Small intestine (tissue), 7 donors: ENCODE results near the gene MUSTN1. TPM values are rescaled to one million over a fixed set of nuclear protein-coding genes. Genes with fewer than 3 reads are reported as not detected.

Source experiments
- DNase-seq, 2 donors: peaks; one replicate each; pipeline versions ENCODE4 v3.0.0 to v3.0.0-alpha.2; 2013
- FAIRE-seq: peaks from 2 replicates; lab custom pipeline; 2012; peaks lifted over from hg19 to GRCh38; lab: Jason Lieb, UNC
- H3K27ac ChIP-seq, 3 donors: one replicate each; pipeline ENCODE4 v1.5.1; 2013; ENCODE audit warnings: low read length in 2 of 3, mild to moderate bottlenecking in 2 of 3, control low read depth in 1 of 3, inconsistent platforms in 1 of 3, low read depth in 1 of 3, moderate library complexity in 1 of 3
- H3K27me3 ChIP-seq, 3 donors: one replicate each; pipeline ENCODE4 v1.6.1; 2013; ENCODE audit warnings: low read length in 3 of 3, inconsistent platforms in 1 of 3; ENCODE audit not compliant: control insufficient read depth in 3 of 3, insufficient read depth in 3 of 3
- H3K36me3 ChIP-seq, 3 donors: one replicate each; pipeline ENCODE4 v1.6.1; 2013; ENCODE audit warnings: low read length in 3 of 3, inconsistent platforms in 1 of 3, low read depth in 1 of 3, mild to moderate bottlenecking in 1 of 3, moderate library complexity in 1 of 3; ENCODE audit not compliant: control insufficient read depth in 3 of 3, insufficient read depth in 2 of 3
- H3K4me1 ChIP-seq, 3 donors: one replicate each; pipeline ENCODE4 v1.6.1; 2013; ENCODE audit warnings: low read length in 2 of 3, inconsistent platforms in 1 of 3, low read depth in 1 of 3, mild to moderate bottlenecking in 1 of 3, moderate library complexity in 1 of 3; ENCODE audit not compliant: control insufficient read depth in 3 of 3, insufficient read depth in 2 of 3
- H3K4me3 ChIP-seq, 3 donors: one replicate each; pipeline ENCODE4 v1.5.1; 2013; ENCODE audit warnings: low read length in 3 of 3, control low read depth in 1 of 3, inconsistent platforms in 1 of 3, low read depth in 1 of 3, mild to moderate bottlenecking in 1 of 3, moderate library complexity in 1 of 3
- H3K9me3 ChIP-seq, 2 donors: one replicate each; pipeline ENCODE4 v1.6.1; 2013; ENCODE audit warnings: low read depth in 1 of 2, low read length in 1 of 2; ENCODE audit not compliant: control insufficient read depth in 2 of 2, insufficient read depth in 1 of 2
- WGBS, 3 donors: extraction: QIAGEN DNeasy Blood & Tissue Kit; methylation state at CpG; one replicate each; pipeline ENCODE4 v1.1.7; 2013; 5-methylcytosine and 5-hydroxymethylcytosine counted together
- polyA plus RNA-seq, 4 donors: library from polyadenylated mRNA; stranded (reverse) in 3 of 4; unstranded in 1 of 4; fragments of 200-250 nt in 3 of 4; fragments of 120-200 nt in 1 of 4; gene quantifications; one replicate each; pipeline versions ENCODE4 v1.2.1 to v1.2.3, GENCODE V29; 2013
- donor health status: healthy with polysubstance abuse.
- donor health status: control.
- donor health status: control.
- donor health status: Bipolar disorder and iron deficiency.
- donor health status: healthy.

Gene MUSTN1
- polyA plus RNA-seq, 4 donors, result 3.4 to 32.3 (median 7.4) TPM

DNA sequence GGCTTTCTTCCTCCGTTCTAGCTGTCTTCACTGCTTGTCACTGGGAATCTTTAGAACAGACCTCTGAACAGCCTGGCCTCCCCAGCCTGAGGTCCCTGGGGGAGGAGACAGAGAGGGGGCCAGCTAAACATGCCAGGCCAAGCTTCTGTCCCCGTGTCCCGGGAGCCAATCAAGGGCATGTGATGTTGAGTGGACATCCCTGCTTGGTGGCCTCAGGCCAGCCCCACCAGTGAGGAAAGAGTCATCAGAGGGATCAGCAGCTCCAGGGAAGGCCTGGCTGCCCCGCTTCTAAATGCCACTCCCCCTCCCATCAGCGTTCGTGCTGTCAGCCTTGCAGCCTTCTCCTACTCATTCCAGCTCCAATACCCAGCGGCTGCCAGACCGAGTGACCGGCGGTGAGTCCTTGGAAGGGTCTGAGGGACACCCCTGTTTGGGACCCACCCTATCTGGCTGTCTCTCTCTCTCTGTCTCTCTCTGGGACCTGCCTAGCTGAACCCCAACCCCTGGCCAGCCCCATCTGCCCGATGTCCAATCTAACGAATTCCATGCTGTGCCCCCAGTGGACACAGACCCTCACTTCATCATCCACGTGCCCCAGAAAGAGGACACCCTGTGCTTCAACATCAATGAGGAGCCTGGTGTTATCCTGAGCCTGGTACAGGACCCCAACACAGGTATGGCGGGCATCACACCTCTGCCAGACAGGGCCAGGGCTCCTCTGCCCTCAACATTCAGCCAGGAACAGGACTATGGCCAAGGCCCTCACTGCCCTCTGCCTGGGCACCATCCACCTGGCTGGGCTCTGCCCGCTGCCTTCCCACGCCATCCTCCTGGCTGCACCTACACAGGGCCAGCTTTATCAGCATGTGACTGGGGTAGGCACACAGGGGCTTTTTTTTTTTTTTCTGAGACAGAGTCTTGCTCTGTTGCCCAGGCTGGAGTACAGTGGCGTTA, 46.9 kb downstream of the MUSTN1 start:
- FAIRE-seq (no peak), DNase-seq (no peak)
- Histone ChIP-seq H3K4me1 (peaks cover 0 to 9% (median 0%) of the 10 kb centered on the region in 3 donors), H3K9me3 (no peaks in the 10 kb centered on the region), H3K27ac (no peak overlapping the region), H3K4me3 (no peak overlapping the region), H3K27me3 (no peaks in the 10 kb centered on the region), H3K36me3 (no peaks in the 10 kb centered on the region)
- 68 to 78% (median 77%) methylated on average over 16 to 17 of the region's 17 CpGs for WGBS, 3 donors

DNA sequence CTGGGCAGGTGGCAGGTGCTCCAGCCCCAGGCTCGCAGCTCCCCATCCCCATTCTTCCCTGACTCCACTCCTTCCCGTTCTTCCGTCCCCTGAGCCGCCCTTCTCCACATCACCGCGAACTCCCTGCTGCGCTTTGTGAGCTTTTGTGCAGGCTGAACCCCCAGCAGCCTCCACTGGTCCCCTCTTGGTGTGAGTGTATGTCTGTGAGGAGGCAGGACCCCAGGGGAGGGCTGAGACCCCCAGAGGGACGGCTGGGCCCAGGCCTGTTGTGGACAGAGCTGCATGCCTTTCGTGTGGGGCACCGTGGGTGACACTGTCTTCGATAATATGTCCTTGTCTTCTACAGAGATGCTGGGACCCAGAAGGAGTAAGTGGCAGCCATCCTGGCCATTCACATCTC, 47.6 kb downstream of the MUSTN1 start:
- 72 to 84% (median 81%) methylated on average over 11 of the region's 11 CpGs for WGBS, 3 donors
- Histone ChIP-seq H3K9me3 (no peaks in the 10 kb centered on the region), H3K36me3 (no peaks in the 10 kb centered on the region), H3K4me1 (peaks cover 0 to 5% (median 0%) of the 10 kb centered on the region in 3 donors), H3K27ac (no peak overlapping the region), H3K4me3 (no peak overlapping the region), H3K27me3 (peaks cover 0 to 2% (median 0%) of the 10 kb centered on the region in 3 donors)
- DNase-seq (no peak), FAIRE-seq (no peak)

DNA sequence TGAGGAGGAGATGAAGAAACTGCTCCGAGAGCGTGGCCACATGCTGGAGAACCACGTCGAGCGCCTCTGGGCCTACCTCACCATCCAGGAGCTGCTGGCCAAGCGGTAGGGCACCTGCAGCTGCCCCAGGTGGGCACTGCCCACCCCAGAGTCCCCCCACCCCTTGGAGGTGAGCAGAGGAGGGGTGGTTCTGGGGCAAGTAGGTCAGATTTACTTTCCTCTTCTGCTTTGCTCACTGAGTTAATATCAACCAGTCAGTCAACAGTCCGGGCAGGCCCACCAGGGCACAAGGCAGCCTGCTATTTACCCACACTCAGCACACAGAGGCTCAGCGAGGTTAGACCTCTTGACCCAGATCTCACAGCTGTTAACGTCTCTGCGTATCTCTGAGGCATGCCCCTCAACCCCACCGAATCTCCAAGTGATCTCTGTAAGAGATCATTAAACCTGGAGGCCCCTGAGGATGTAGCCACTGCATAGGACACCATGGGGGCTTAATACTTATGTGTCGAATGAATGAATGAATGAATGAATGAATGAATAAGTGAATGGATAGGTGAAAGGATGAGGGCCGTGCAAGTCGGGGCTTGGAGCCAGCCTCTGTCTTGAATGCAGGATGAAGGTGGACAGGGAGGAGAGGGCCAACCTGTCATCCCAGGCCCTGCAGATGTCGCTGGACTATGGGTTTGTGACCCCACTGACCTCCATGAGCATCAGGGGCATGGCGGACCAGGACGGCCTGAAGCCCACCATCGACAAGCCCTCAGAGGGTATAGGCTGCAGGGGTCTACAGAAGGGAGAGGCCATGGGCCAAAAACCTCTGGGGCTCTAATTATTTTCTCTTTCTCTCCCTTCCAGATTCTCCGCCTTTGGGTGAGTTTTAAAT, 48.2 kb downstream of the MUSTN1 start:
- Histone ChIP-seq H3K4me1 (no peaks in the 10 kb centered on the region), H3K27me3 (peaks cover 0 to 2% (median 0%) of the 10 kb centered on the region in 3 donors), H3K36me3 (no peaks in the 10 kb centered on the region), H3K27ac (no peak overlapping the region), H3K9me3 (no peaks in the 10 kb centered on the region), H3K4me3 (no peak overlapping the region)
- FAIRE-seq, result no peak
- DNase-seq, result no peak
- 78 to 87% (median 86%) methylated on average over 14 to 19 of the region's 19 CpGs for WGBS, 3 donors

DNA sequence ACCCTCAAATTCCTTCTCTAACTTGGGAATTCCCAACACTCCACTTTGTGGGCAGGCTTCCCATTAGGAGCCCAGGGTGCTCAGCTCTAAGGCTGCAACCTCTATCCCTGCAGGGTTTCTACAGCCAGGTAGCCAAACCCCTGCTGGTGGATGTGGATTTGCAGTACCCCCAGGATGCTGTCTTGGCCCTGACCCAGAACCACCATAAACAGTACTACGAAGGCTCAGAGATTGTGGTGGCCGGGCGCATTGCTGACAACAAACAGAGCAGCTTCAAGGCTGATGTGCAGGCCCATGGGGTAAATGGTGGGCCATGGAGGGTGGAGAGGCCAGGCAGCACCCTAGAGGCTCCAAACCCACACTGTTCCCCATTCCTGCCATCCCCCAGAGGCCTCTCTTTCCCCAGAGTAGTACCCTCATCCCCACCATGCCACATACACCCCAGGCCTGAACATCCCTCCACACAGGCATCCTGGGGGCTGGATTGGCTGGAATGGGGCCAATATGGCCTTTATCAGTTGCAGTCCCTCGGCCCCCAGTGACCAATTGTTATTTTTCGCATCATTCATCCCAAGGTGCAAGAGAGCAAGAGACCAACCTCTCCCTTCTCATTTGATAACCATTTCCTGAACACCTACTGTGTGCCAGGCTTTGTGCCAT, 49.8 kb downstream of the MUSTN1 start:
- no peaks in the 10 kb centered on the region for H3K4me1 ChIP-seq
- no peaks in the 10 kb centered on the region for H3K9me3 ChIP-seq
- WGBS, 3 donors, result 83 to 88% (median 87%) methylated on average over 5 of the region's 5 CpGs
- no peak overlapping the region for H3K27ac ChIP-seq
- H3K4me3 ChIP-seq, result no peak overlapping the region
- FAIRE-seq (no peak), DNase-seq (no peak)
- H3K27me3 ChIP-seq, result peaks cover 0 to 2% (median 0%) of the 10 kb centered on the region in 3 donors
- H3K36me3 ChIP-seq, result no peaks in the 10 kb centered on the region

DNA sequence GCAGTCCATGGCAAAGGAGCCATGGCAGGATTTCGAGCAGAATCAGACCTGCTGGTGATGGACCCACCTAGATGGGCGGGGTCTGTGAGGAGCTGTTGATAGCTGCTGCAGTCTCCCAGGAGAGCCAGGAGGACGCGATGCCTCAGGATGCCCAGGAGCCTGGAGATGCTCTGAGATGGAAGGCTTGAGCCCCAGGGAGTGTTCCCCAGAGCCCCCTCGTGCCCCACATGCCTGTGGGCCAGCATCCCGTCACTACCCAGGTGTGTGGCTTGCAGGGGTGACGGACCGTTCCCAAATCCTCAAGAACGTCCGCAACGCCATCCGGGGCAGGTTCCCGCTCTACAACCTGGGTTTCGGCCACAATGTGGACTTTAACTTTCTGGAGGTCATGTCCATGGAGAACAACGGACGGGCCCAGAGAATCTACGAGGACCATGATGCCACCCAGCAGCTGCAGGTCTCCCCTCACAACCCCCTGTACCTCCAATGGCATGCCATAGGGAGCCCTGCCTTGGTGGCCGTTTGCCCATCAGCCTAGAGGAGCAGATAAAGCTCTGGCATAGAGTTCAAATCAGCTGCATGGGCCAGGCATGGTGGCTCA, 50.7 kb downstream of the MUSTN1 start:
- Histone ChIP-seq H3K36me3 (no peaks in the 10 kb centered on the region), H3K27ac (no peak overlapping the region), H3K27me3 (peaks cover 0 to 2% (median 0%) of the 10 kb centered on the region in 3 donors), H3K4me1 (no peaks in the 10 kb centered on the region), H3K4me3 (no peak overlapping the region), H3K9me3 (no peaks in the 10 kb centered on the region)
- no peak for FAIRE-seq
- WGBS, 3 donors, result 77 to 85% (median 77%) methylated on average over 18 of the region's 18 CpGs
- no peak for DNase-seq

DNA sequence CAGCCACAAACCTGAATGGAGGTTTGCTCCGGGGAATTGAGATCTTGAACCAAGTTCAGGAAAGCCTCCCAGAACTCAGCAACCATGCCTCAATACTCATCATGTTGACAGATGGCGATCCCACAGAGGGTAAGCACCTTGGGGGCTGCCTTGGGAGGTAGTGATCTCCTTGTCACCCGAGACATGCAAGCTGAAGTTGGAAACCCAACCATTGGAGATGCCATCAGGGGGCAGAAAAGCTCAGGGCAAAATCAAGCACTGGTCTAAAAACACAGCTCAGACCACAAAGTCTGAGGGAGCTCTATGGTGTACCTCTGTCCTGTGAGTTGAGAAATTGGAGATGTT, 51.6 kb downstream of the MUSTN1 start:
- no peak overlapping the region for H3K27ac ChIP-seq
- H3K27me3 ChIP-seq, result peaks cover 0 to 2% (median 0%) of the 10 kb centered on the region in 3 donors
- no peaks in the 10 kb centered on the region for H3K9me3 ChIP-seq
- DNase-seq, result no peak
- WGBS, 3 donors, result 79 to 88% (median 85%) methylated on average over 3 of the region's 3 CpGs
- no peak for FAIRE-seq
- no peaks in the 10 kb centered on the region for H3K4me1 ChIP-seq
- no peak overlapping the region for H3K4me3 ChIP-seq
- no peaks in the 10 kb centered on the region for H3K36me3 ChIP-seq
